PFSK-1 (cell line): ENCODE data around the gene CEP57L1.
A peak's percentile ranks its signal among the peaks of the same experiment; 100 is the strongest.

Source experiments
- SIN3A ChIP-seq: IDR thresholded peaks from 2 replicates; pipeline ENCODE4 v1.6.1; 2012; ENCODE audit warnings: mild to moderate bottlenecking, low read length, moderate library complexity, borderline replicate concordance; ENCODE audit not compliant: insufficient read depth
- TAF1 ChIP-seq: IDR thresholded peaks from 2 replicates; pipeline ENCODE4 v1.6.1; 2012; ENCODE audit warnings: low read length, control low read depth, borderline replicate concordance; ENCODE audit not compliant: insufficient read depth
- TF ChIP-seq, protein P1 (sequence below), 2 experiments: IDR thresholded peaks; 2 replicates each; pipeline versions ENCODE4 v1.6.1 to v1.8.0; 2011 to 2012; ENCODE audit warnings: low read depth in 2 of 2, low read length in 2 of 2, control low read depth in 1 of 2, inconsistent platforms in 1 of 2, mild to moderate bottlenecking in 1 of 2, moderate library complexity in 1 of 2; ENCODE audit not compliant: insufficient read depth in 1 of 2

- TF ChIP-seq SIN3A: peak; percentile 77; the same call in 1 of the 2 replicates
- peak; percentile 71; the same call in 1 of the 2 replicates for TF ChIP-seq TAF1
- TF ChIP-seq, protein P1, sequence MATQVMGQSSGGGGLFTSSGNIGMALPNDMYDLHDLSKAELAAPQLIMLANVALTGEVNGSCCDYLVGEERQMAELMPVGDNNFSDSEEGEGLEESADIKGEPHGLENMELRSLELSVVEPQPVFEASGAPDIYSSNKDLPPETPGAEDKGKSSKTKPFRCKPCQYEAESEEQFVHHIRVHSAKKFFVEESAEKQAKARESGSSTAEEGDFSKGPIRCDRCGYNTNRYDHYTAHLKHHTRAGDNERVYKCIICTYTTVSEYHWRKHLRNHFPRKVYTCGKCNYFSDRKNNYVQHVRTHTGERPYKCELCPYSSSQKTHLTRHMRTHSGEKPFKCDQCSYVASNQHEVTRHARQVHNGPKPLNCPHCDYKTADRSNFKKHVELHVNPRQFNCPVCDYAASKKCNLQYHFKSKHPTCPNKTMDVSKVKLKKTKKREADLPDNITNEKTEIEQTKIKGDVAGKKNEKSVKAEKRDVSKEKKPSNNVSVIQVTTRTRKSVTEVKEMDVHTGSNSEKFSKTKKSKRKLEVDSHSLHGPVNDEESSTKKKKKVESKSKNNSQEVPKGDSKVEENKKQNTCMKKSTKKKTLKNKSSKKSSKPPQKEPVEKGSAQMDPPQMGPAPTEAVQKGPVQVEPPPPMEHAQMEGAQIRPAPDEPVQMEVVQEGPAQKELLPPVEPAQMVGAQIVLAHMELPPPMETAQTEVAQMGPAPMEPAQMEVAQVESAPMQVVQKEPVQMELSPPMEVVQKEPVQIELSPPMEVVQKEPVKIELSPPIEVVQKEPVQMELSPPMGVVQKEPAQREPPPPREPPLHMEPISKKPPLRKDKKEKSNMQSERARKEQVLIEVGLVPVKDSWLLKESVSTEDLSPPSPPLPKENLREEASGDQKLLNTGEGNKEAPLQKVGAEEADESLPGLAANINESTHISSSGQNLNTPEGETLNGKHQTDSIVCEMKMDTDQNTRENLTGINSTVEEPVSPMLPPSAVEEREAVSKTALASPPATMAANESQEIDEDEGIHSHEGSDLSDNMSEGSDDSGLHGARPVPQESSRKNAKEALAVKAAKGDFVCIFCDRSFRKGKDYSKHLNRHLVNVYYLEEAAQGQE (IDR thresholded peaks at IDR 0.05; ENCODE audit: insufficient read depth in 1 of 2, low read depth in 2 of 2, low read length in 2 of 2): 0 out of 4 replicates have a peak, but pooled peaks of 1 of the 2 experiments have one; percentile 6
Observed at GRCh38 chr6:109095036-109095834, at the start of gene CEP57L1.
